HCT116 (cell line): ENCODE measurements around the gene ELP1. TPM values are rescaled to one million over a fixed set of nuclear protein-coding genes. Genes with fewer than 3 reads are reported as not detected.

ENCODE experiments used
- ATAC-seq: fragments of 200-7000 bp; cut with Tn5 transposase; 2 replicates; pipeline ENCODE4 v1.9.1; 2020; ENCODE audit warnings: mild to moderate bottlenecking, moderate library complexity
- BruUV-seq: library from RNA; stranded (reverse); fragments of 400-500 nt; replicated peaks from 2 replicates; lab custom pipeline; 2021; lab: Mats Ljungman, UMichigan
- CTCF ChIA-PET: fragments of 300-600 bp; sonication (Branson Sonifier 250); formaldehyde crosslinking; loops from one replicate; lab custom pipeline; 2021; ENCODE audit warnings: antibody characterized with exemption; lab: Charles Lee
- POLR2A ChIA-PET: fragments of 300-600, 350-600 bp; sonication (Branson Sonifier 250); formaldehyde crosslinking; loops from one replicate; lab custom pipeline; 2021; ENCODE audit warnings: antibody characterized with exemption; lab: Charles Lee
- RAD21 ChIA-PET, 2 experiments: fragments of 300-600 bp; sonication (Branson Sonifier 250); formaldehyde crosslinking; loops; one replicate each; lab custom pipeline; 2023; ENCODE audit warnings: low total read pairs in 2 of 2; ENCODE audit not compliant: uncharacterized antibody in 2 of 2, unreplicated experiment in 2 of 2, low non-redundant PET in 1 of 2; lab: Charles Lee
- DNase-seq: peaks from one replicate; pipeline ENCODE4 v3.0.0-alpha.2; 2010; ENCODE audit warnings: low read depth, low spot score
- H2AFZ ChIP-seq: fragments of 200-600 bp; shearing (Covaris generic), sonication (generic); 2 replicates; pipeline ENCODE4 v1.6.1; 2017; ENCODE audit warnings: low read depth, mixed run types, mixed read lengths, antibody characterized with exemption, low read length; ENCODE audit not compliant: poor library complexity, severe bottlenecking
- H3K27ac ChIP-seq: 2 replicates; pipeline ENCODE4 v1.5.1; 2012; ENCODE audit warnings: low read depth, low read length
- H3K27me3 ChIP-seq: fragments of 200-600 bp; sonication (generic); 2 replicates; pipeline ENCODE4 v1.6.1; 2016; ENCODE audit warnings: mixed run types, low read length, mixed read lengths; ENCODE audit not compliant: insufficient read depth
- H3K36me3 ChIP-seq, 2 experiments: fragments of 200-500 bp in 1 of 2; fragments of 200-600 bp in 1 of 2; sonication (Bioruptor generic) in 1 of 2; sonication (generic) in 1 of 2; 2 replicates each; pipeline versions ENCODE4 v1.5.1 to v1.6.1; 2014 to 2016; ENCODE audit warnings: low read length in 2 of 2, inconsistent platforms in 1 of 2, mixed read lengths in 1 of 2, mixed run types in 1 of 2; ENCODE audit not compliant: insufficient read depth in 2 of 2, control insufficient read depth in 1 of 2
- H3K4me1 ChIP-seq, 2 experiments: fragments of 200-600 bp in 1 of 2; sonication (generic) in 1 of 2; 2 replicates each; pipeline versions ENCODE4 v1.5.1 to v1.6.1; 2012 to 2017; ENCODE audit warnings: low read length in 2 of 2, inconsistent platforms in 1 of 2, mild to moderate bottlenecking in 1 of 2, mixed read lengths in 1 of 2, mixed run types in 1 of 2, moderate library complexity in 1 of 2; ENCODE audit not compliant: insufficient read depth in 2 of 2, control insufficient read depth in 1 of 2
- H3K4me2 ChIP-seq: fragments of 200-600 bp; sonication (generic); 2 replicates; pipeline ENCODE4 v1.6.1; 2017; ENCODE audit warnings: mixed run types, low read length, mixed read lengths
- H3K4me3 ChIP-seq, 2 experiments: fragments of 200-600 bp in 1 of 2; sonication (generic) in 1 of 2; replicated peaks in 1 of 2; 2 replicates each; pipeline ENCODE4 v1.5.1; 2011 to 2016; ENCODE audit warnings: low read length in 2 of 2, control low read depth in 1 of 2, low read depth in 1 of 2, mild to moderate bottlenecking in 1 of 2, mixed read lengths in 1 of 2, mixed run types in 1 of 2
- H3K79me2 ChIP-seq: fragments of 200-600 bp; sonication (generic); 2 replicates; pipeline ENCODE4 v1.6.1; 2017; ENCODE audit warnings: mild to moderate bottlenecking, mixed run types, low read length, moderate library complexity, mixed read lengths; ENCODE audit not compliant: insufficient read depth
- H3K9ac ChIP-seq: fragments of 200-600 bp; sonication (generic); 2 replicates; pipeline ENCODE4 v1.6.1; 2016; ENCODE audit warnings: low read length, mixed read lengths
- H3K9me2 ChIP-seq: fragments of 200-600 bp; sonication (generic), shearing (Covaris generic); 2 replicates; pipeline ENCODE4 v1.6.1; 2017; ENCODE audit warnings: mixed run types, mild to moderate bottlenecking, moderate library complexity; ENCODE audit not compliant: insufficient read depth
- H3K9me3 ChIP-seq, 2 experiments: fragments of 200-500 bp in 1 of 2; fragments of 200-600 bp in 1 of 2; sonication (Bioruptor generic) in 1 of 2; sonication (generic) in 1 of 2; 2 replicates each; pipeline ENCODE4 v1.6.1; 2014 to 2017; ENCODE audit warnings: low read length in 2 of 2, mixed read lengths in 2 of 2, inconsistent platforms in 1 of 2, low read depth in 1 of 2, mild to moderate bottlenecking in 1 of 2, mixed run types in 1 of 2, moderate library complexity in 1 of 2; ENCODE audit not compliant: control insufficient read depth in 1 of 2, insufficient read depth in 1 of 2
- H4K20me1 ChIP-seq: fragments of 200-600 bp; sonication (generic), shearing (Covaris generic); 2 replicates; pipeline ENCODE4 v1.6.1; 2017; ENCODE audit warnings: mixed run types, mild to moderate bottlenecking, moderate library complexity; ENCODE audit not compliant: insufficient read depth
- ATF3 ChIP-seq: IDR thresholded peaks from 2 replicates; pipeline ENCODE4 v1.6.1; 2012
- CBX3 ChIP-seq: IDR thresholded peaks from 2 replicates; pipeline ENCODE4 v1.6.1; 2012; ENCODE audit warnings: low read depth
- CEBPB ChIP-seq: IDR thresholded peaks from 2 replicates; pipeline ENCODE4 v1.6.1; 2012; ENCODE audit warnings: low read depth
- EGR1 ChIP-seq: IDR thresholded peaks from 2 replicates; pipeline ENCODE4 v1.6.1; 2012; ENCODE audit warnings: low read depth
- EZH2phosphoT487 ChIP-seq: fragments of 200-600 bp; IDR thresholded peaks from 2 replicates; pipeline ENCODE4 v1.6.1; 2018; ENCODE audit warnings: antibody characterized with exemption, borderline replicate concordance
- FOSL1 ChIP-seq: IDR thresholded peaks from 2 replicates; pipeline ENCODE4 v1.6.1; 2012; ENCODE audit warnings: low read depth
- JUND ChIP-seq: IDR thresholded peaks from 2 replicates; pipeline ENCODE4 v1.6.1; 2012
- MAX ChIP-seq: IDR thresholded peaks from 2 replicates; pipeline ENCODE4 v1.6.1; 2012
- POLR2A ChIP-seq: IDR thresholded peaks from 2 replicates; pipeline ENCODE4 v1.7.0; 2011; ENCODE audit warnings: borderline replicate concordance; ENCODE audit not compliant: insufficient read depth, insufficient read length; ENCODE audit errors: extremely low read depth
- REST ChIP-seq: IDR thresholded peaks from 2 replicates; pipeline ENCODE4 v1.6.1; 2012; ENCODE audit warnings: low read depth
- SP1 ChIP-seq: IDR thresholded peaks from 2 replicates; pipeline ENCODE4 v1.6.1; 2012; ENCODE audit warnings: low read depth
- YY1 ChIP-seq: IDR thresholded peaks from 2 replicates; pipeline ENCODE4 v1.6.1; 2011; ENCODE audit warnings: low read length, low read depth, moderate library complexity, mild to moderate bottlenecking; ENCODE audit not compliant: insufficient replicate concordance; ENCODE audit errors: extremely low read depth
- ZBTB33 ChIP-seq: IDR thresholded peaks from 2 replicates; pipeline ENCODE4 v1.6.1; 2011; ENCODE audit warnings: mild to moderate bottlenecking, low read length, moderate library complexity; ENCODE audit not compliant: insufficient replicate concordance; ENCODE audit errors: extremely low read depth
- ZFX ChIP-seq: fragments of 450-650 bp; IDR thresholded peaks from 2 replicates; pipeline ENCODE4 v1.6.1; 2017
- intact Hi-C: fragments of 100-400 bp; cut with micrococcal nuclease; formaldehyde crosslinking; loops from 2 replicates; pipeline ENCODE4 v1.10.0; 2022
- total RNA-seq: library from RNA; stranded (reverse); gene quantifications from one replicate; pipeline ENCODE4 v1.2.1, GENCODE V29; 2021; ENCODE audit not compliant: unreplicated experiment

Gene ELP1
- total RNA-seq, 1 experiment from 2014 or later: 28.8 TPM

GRCh38 chr9:108838017-108838416, 95.9 kb downstream of the ELP1 start:
- Histone ChIP-seq H3K9me2 (no peaks in the 10 kb centered on the region), H3K9ac (no peak overlapping the region), H3K4me1 (peaks cover 0 to 15% of the 10 kb centered on the region in 2 experiments; a peak in 1 of 4 replicates), H2AFZ (no peak overlapping the region), H3K4me2 (no peak overlapping the region), H3K36me3 (no peaks in the 10 kb centered on the region), H3K4me3 (no peak overlapping the region), H3K79me2 (no peaks in the 10 kb centered on the region), H4K20me1 (no peaks in the 10 kb centered on the region), H3K9me3 (no peaks in the 10 kb centered on the region), H3K27ac (no peak overlapping the region), H3K27me3 (no peaks in the 10 kb centered on the region)
- CTCF ChIA-PET: interaction anchor here (1.6 kb wide), 1 partner anchor 1416 kb away, joined by 4 read pairs; no protein-coding TSS in a partner anchor
- RAD21 ChIA-PET: no interaction called here
- TF ChIP-seq POLR2A (no peak), ATF3 (no peak), FOSL1 (no peak), REST (no peak), JUND (no peak), YY1 (no peak), CEBPB (no peak), SP1 (no peak), ZFX (no peak), EGR1 (no peak), EZH2phosphoT487 (no peak), MAX (no peak), ZBTB33 (no peak), CBX3 (no peak)
- POLR2A ChIA-PET: no interaction called here
- no peak for ATAC-seq
- DNase-seq: no peak
- BruUV-seq: no TSS peak
- intact Hi-C loops: no loop called here
